HepG2 (cell line): ENCODE measurements around the gene GPBAR1. TPM values are rescaled to one million over a fixed set of nuclear protein-coding genes. Genes with fewer than 3 reads are reported as not detected.

ENCODE experiments used
- ADNP ChIP-seq: sonication (generic); formaldehyde crosslinking; IDR thresholded peaks from 2 replicates; pipeline ENCODE4 v1.4.0; 2020; ENCODE audit warnings: missing genetic modification reagents
- BATF2 ChIP-seq: sonication (generic); formaldehyde crosslinking; IDR thresholded peaks from 2 replicates; pipeline ENCODE4 v1.8.0; 2022; ENCODE audit warnings: mild to moderate bottlenecking, missing genetic modification reagents, moderate library complexity
- CAMTA2 ChIP-seq: sonication (generic); formaldehyde crosslinking; IDR thresholded peaks from 2 replicates; pipeline ENCODE4 v1.4.0; 2020; ENCODE audit warnings: mild to moderate bottlenecking, missing genetic modification reagents, borderline replicate concordance
- CBX2 ChIP-seq, 2 experiments: fragments of 200-600 bp in 1 of 2; sonication (generic); formaldehyde crosslinking in 1 of 2; IDR thresholded peaks; 2 replicates each; pipeline versions ENCODE4 v1.7.0 to v1.8.1; 2018 to 2022; ENCODE audit warnings: low read depth in 2 of 2, low read length in 1 of 2, mild to moderate bottlenecking in 1 of 2, missing genetic modification reagents in 1 of 2
- CENPT ChIP-seq: sonication (generic); formaldehyde crosslinking; IDR thresholded peaks from 2 replicates; pipeline ENCODE4 v1.8.0; 2022; ENCODE audit warnings: low read depth, mild to moderate bottlenecking, moderate library complexity, missing genetic modification reagents
- FIP1L1 ChIP-seq: fragments of 200-400 bp; formaldehyde crosslinking; IDR thresholded peaks from 2 replicates; pipeline ENCODE4 v1.6.1; 2018; ENCODE audit warnings: low read depth, mild to moderate bottlenecking, low read length, moderate library complexity, borderline replicate concordance; ENCODE audit not compliant: insufficient read depth
- MLX ChIP-seq: IDR thresholded peaks from 2 replicates; pipeline ENCODE4 v1.6.1; 2016
- MTF1 ChIP-seq: sonication (generic); formaldehyde crosslinking; IDR thresholded peaks from 2 replicates; pipeline ENCODE4 v1.5.0; 2020; ENCODE audit warnings: missing genetic modification reagents
- NR2F1 ChIP-seq, 2 experiments: fragments of 450-650 bp in 1 of 2; formaldehyde crosslinking in 1 of 2; IDR thresholded peaks; 2 replicates each; pipeline versions ENCODE4 v1.5.0 to v1.6.1; 2016 to 2020; ENCODE audit warnings: mild to moderate bottlenecking in 1 of 2, missing compliant biosample characterization in 1 of 2, missing genetic modification reagents in 1 of 2, moderate library complexity in 1 of 2
- PAX8 ChIP-seq: sonication (generic); formaldehyde crosslinking; IDR thresholded peaks from 2 replicates; pipeline ENCODE4 v1.8.0; 2022; ENCODE audit warnings: mild to moderate bottlenecking, missing genetic modification reagents, borderline replicate concordance
- PHF20 ChIP-seq: sonication (generic); formaldehyde crosslinking; IDR thresholded peaks from 2 replicates; pipeline ENCODE4 v1.5.0; 2020; ENCODE audit warnings: mild to moderate bottlenecking, missing genetic modification reagents
- PRDM15 ChIP-seq: sonication (generic); formaldehyde crosslinking; IDR thresholded peaks from 2 replicates; pipeline ENCODE4 v1.4.0; 2020; ENCODE audit warnings: missing genetic modification reagents
- RXRB ChIP-seq: IDR thresholded peaks from 2 replicates; pipeline ENCODE4 v1.6.1; 2016; ENCODE audit warnings: borderline replicate concordance, missing genetic modification reagents, missing compliant biosample characterization
- TAF1 ChIP-seq: sonication (generic); formaldehyde crosslinking; IDR thresholded peaks from 2 replicates; pipeline ENCODE4 v1.4.0; 2020; ENCODE audit warnings: missing genetic modification reagents
- TFDP2 ChIP-seq: sonication (generic); formaldehyde crosslinking; IDR thresholded peaks from 2 replicates; pipeline ENCODE4 v1.4.0; 2020; ENCODE audit warnings: missing genetic modification reagents
- ZGPAT ChIP-seq: IDR thresholded peaks from 2 replicates; pipeline ENCODE4 v1.6.1; 2016; ENCODE audit warnings: mild to moderate bottlenecking
- ZNF331 ChIP-seq: sonication (generic); formaldehyde crosslinking; IDR thresholded peaks from 2 replicates; pipeline ENCODE4 v1.4.0; 2020; ENCODE audit warnings: missing genetic modification reagents
- ZNF44 ChIP-seq: sonication (generic); formaldehyde crosslinking; IDR thresholded peaks from 2 replicates; pipeline ENCODE4 v1.5.1; 2020; ENCODE audit warnings: mild to moderate bottlenecking, missing genetic modification reagents
- ZNF784 ChIP-seq: sonication (generic); formaldehyde crosslinking; IDR thresholded peaks from 2 replicates; pipeline ENCODE4 v1.5.1; 2020; ENCODE audit warnings: missing genetic modification reagents, mild to moderate bottlenecking, borderline replicate concordance
- polyA plus RNA-seq, 8 experiments: library from polyadenylated mRNA; depleted of rRNA in 3 of 8; stranded (reverse) in 7 of 8; unstranded in 1 of 8; fragments of >200 nt; fragmentation: Illumina TruSeq in 4 of 8; extraction: Trizol in 4 of 8; gene quantifications; 2 replicates each; pipeline versions ENCODE4 v1.2.1 to v1.2.3, GENCODE V29; 2011 to 2016; ENCODE audit warnings: low read depth in 4 of 8, missing spikeins in 1 of 8, mixed read lengths in 1 of 8; ENCODE audit not compliant: insufficient read depth in 1 of 8
- total RNA-seq, 5 experiments: library from RNA; depleted of rRNA; stranded (reverse); fragments of >200 nt; fragmentation: Illumina TruSeq; extraction: Trizol; gene quantifications; 2 replicates each; pipeline ENCODE4 v1.2.3, GENCODE V29; 2016; ENCODE audit warnings: low read depth in 1 of 5

Gene GPBAR1
- total and polyA plus RNA-seq, 2 of the 13 experiments (the other 11 are each of a cell fraction or from before 2014, with no cell fraction given): 0.05 to 0.09 TPM

- TF ChIP-seq CAMTA2 (peak; percentile 81; the same call in 1 of the 2 replicates), TAF1 (CRISPR knock-in tag) (peak; percentile 86), RXRB (CRISPR knock-in tag) (no peak; the same call in 1 of the 2 replicates), ZNF784 (CRISPR knock-in tag) (0 out of 2 replicates have a peak, but pooled peaks have one; percentile 41), TFDP2 (peak; percentile 95), PAX8 (CRISPR knock-in tag) (no peak), ZNF331 (no peak; the same call in 1 of the 2 replicates), MLX (CRISPR knock-in tag) (peak; percentile 63), ZGPAT (CRISPR knock-in tag) (peak; percentile 92), ADNP (CRISPR knock-in tag) (no peak), PRDM15 (CRISPR knock-in tag) (peak; percentile 67), CENPT (CRISPR knock-in tag) (peak; percentile 76; the same call in 1 of the 2 replicates), BATF2 (CRISPR knock-in tag) (no peak), ZNF44 (peak; percentile 31; the same call in 1 of the 2 replicates), NR2F1 (CRISPR knock-in tag; IDR thresholded peaks at IDR 0.05) (no peak), FIP1L1 (no peak), MTF1 (no peak), PHF20 (CRISPR knock-in tag) (peak; percentile 54), CBX2 (IDR thresholded peaks at IDR 0.05; ENCODE audit: low read depth, low read length) (no peak), CBX2 (CRISPR knock-in tag; IDR thresholded peaks at IDR 0.05; ENCODE audit: low read depth) (no peak)
Measured at GRCh38 chr2:218269900-218270720, 9.3 kb downstream of the GPBAR1 start, which contains the start of the genes AAMP and PNKD (continued).
